Measurements from ENCODE around the gene CD93.

The CD93 gene

GRCh38 chr20:23097636-23098580 lies 11.8 kb upstream of the CD93 start:
- no peak for DNase-seq

- no peak for DNase-seq
Measured at GRCh38 chr20:23096986-23097520, 10.9 kb upstream of the CD93 start.

- no peak for DNase-seq
Measured at GRCh38 chr20:23096097-23096496, 10.0 kb upstream of the CD93 start.

- no peak for DNase-seq
Measured at GRCh38 chr20:23095499-23095898, 9.4 kb upstream of the CD93 start.

- DNase-seq: no peak
Measured at GRCh38 chr20:23094927-23095326, 8.8 kb upstream of the CD93 start.

- DNase-seq: no peak
Measured at GRCh38 chr20:23094213-23094896, 8.2 kb upstream of the CD93 start.

GRCh38 chr20:23093613-23094012 lies 7.5 kb upstream of the CD93 start:
- no peak for DNase-seq

- no peak for DNase-seq
Measured at GRCh38 chr20:23092861-23093495, 6.9 kb upstream of the CD93 start.

- DNase-seq: no peak
Measured at GRCh38 chr20:23092384-23092756, 6.2 kb upstream of the CD93 start.

GRCh38 chr20:23091721-23092383 lies 5.7 kb upstream of the CD93 start:
- DNase-seq: no peak

- no peak for DNase-seq
Measured at GRCh38 chr20:23090878-23091277, 4.8 kb upstream of the CD93 start.

- DNase-seq: no peak
Measured at GRCh38 chr20:23090147-23090546, 4.0 kb upstream of the CD93 start.

- no peak for DNase-seq
Measured at GRCh38 chr20:23088866-23089265, 2.7 kb upstream of the CD93 start.

GRCh38 chr20:23087587-23088251 lies 1.6 kb upstream of the CD93 start:
- DNase-seq: no peak

GRCh38 chr20:23086931-23087411 lies 847 bp upstream of the CD93 start:
- no peak for DNase-seq

- no peak for DNase-seq
Measured at GRCh38 chr20:23085436-23086055, 578 bp downstream of the CD93 start.

GRCh38 chr20:23084845-23085365 lies 1.2 kb downstream of the CD93 start:
- no peak for DNase-seq

GRCh38 chr20:23084282-23084844 lies 1.8 kb downstream of the CD93 start:
- DNase-seq: no peak

GRCh38 chr20:23083553-23084220 lies 2.4 kb downstream of the CD93 start:
- DNase-seq: no peak

GRCh38 chr20:23082846-23083552 lies 3.1 kb downstream of the CD93 start:
- no peak for DNase-seq
